H1 (cell line): Measurements from ENCODE around the gene PLXDC2. TPM values are rescaled to one million over a fixed set of nuclear protein-coding genes. Genes with fewer than 3 reads are reported as not detected.

Source experiments
- CTCF ChIA-PET: fragments of 300-600 bp; sonication (Branson Sonifier 250); formaldehyde crosslinking; loops from one replicate; lab custom pipeline; 2021; ENCODE audit not compliant: partially characterized antibody; lab: Charles Lee
- POLR2A ChIA-PET: fragments of 300-600 bp; sonication (Branson Sonifier 250); formaldehyde crosslinking; loops from one replicate; lab custom pipeline; 2021; ENCODE audit warnings: inconsistent platforms; ENCODE audit not compliant: partially characterized antibody; lab: Charles Lee
- DNase-seq, 2 experiments: peaks; one replicate each; pipeline versions ENCODE4 v3.0.0 to v3.0.0-alpha.2; 2010 to 2022; ENCODE audit warnings: low spot score in 2 of 2, low read depth in 1 of 2, mixed read lengths in 1 of 2
- FAIRE-seq: peaks from 2 replicates; lab custom pipeline; 2011; peaks lifted over from hg19 to GRCh38; lab: Jason Lieb, UNC
- H2AFZ ChIP-seq: 2 replicates; pipeline ENCODE4 v1.8.1; 2012; ENCODE audit warnings: low read length, inconsistent platforms
- H2AK5ac ChIP-seq: 2 replicates; pipeline ENCODE4 v1.6.1; 2013; ENCODE audit warnings: low read depth, low read length
- H2BK120ac ChIP-seq: replicated peaks from 2 replicates; pipeline ENCODE3; 2013; ENCODE audit warnings: low read depth, low read length, inconsistent platforms
- H2BK12ac ChIP-seq: 2 replicates; pipeline ENCODE4 v1.6.1; 2013; ENCODE audit warnings: low read depth, low read length
- H2BK15ac ChIP-seq: 2 replicates; pipeline ENCODE4 v1.6.1; 2013; ENCODE audit warnings: low read length
- H2BK20ac ChIP-seq: 2 replicates; pipeline ENCODE4 v1.6.1; 2013; ENCODE audit warnings: low read length
- H2BK5ac ChIP-seq: 2 replicates; pipeline ENCODE4 v1.6.1; 2013; ENCODE audit warnings: low read depth, low read length
- H3K14ac ChIP-seq: 2 replicates; pipeline ENCODE4 v1.6.1; 2013; ENCODE audit warnings: inconsistent platforms; ENCODE audit not compliant: insufficient read length
- H3K18ac ChIP-seq: 2 replicates; pipeline ENCODE4 v1.6.1; 2013; ENCODE audit warnings: low read length; ENCODE audit errors: extremely low read depth
- H3K23ac ChIP-seq: 2 replicates; pipeline ENCODE4 v1.6.1; 2013; ENCODE audit warnings: inconsistent platforms; ENCODE audit not compliant: insufficient read length
- H3K23me2 ChIP-seq: 2 replicates; pipeline ENCODE4 v1.6.1; 2013; ENCODE audit warnings: low read depth, low read length
- H3K27ac ChIP-seq: 2 replicates; pipeline ENCODE4 v1.6.1; 2011; ENCODE audit warnings: low read depth, low read length, inconsistent platforms
- H3K27me3 ChIP-seq, 4 experiments: replicated peaks in 1 of 4; 1 replicate in 1 of 4; 2 replicates in 3 of 4; pipeline versions ENCODE4 v1.6.1 to v1.8.1; 2011 to 2013; ENCODE audit warnings: low read length in 3 of 4, mild to moderate bottlenecking in 3 of 4, inconsistent platforms in 2 of 4, mixed read lengths in 2 of 4, moderate library complexity in 1 of 4; ENCODE audit not compliant: control insufficient read depth in 3 of 4, insufficient read depth in 3 of 4; ENCODE audit errors: extremely low read depth in 1 of 4
- H3K36me3 ChIP-seq, 4 experiments: 2 replicates each; pipeline versions ENCODE4 v1.6.1 to v1.8.1; 2011 to 2013; ENCODE audit warnings: mild to moderate bottlenecking in 4 of 4, low read length in 3 of 4, moderate library complexity in 2 of 4, control low read depth in 1 of 4, inconsistent platforms in 1 of 4; ENCODE audit not compliant: insufficient read depth in 4 of 4, control insufficient read depth in 2 of 4
- H3K4ac ChIP-seq: replicated peaks from 2 replicates; pipeline ENCODE3; 2013; ENCODE audit warnings: low read length, low read depth, mixed read lengths, inconsistent platforms; ENCODE audit not compliant: insufficient read length
- H3K4me1 ChIP-seq, 4 experiments: replicated peaks in 1 of 4; 1 replicate in 1 of 4; 2 replicates in 3 of 4; pipeline versions ENCODE4 v1.6.1 to v1.8.1; 2011 to 2013; ENCODE audit warnings: low read length in 3 of 4, inconsistent platforms in 2 of 4, mixed read lengths in 1 of 4; ENCODE audit not compliant: insufficient read depth in 4 of 4, control insufficient read depth in 3 of 4
- H3K4me2 ChIP-seq, 2 experiments: 2 replicates each; pipeline versions ENCODE4 v1.6.1 to v1.8.1; 2011 to 2013; ENCODE audit warnings: low read depth in 2 of 2, low read length in 2 of 2, control low read depth in 1 of 2, inconsistent platforms in 1 of 2, mild to moderate bottlenecking in 1 of 2; ENCODE audit not compliant: insufficient read depth in 1 of 2
- H3K4me3 ChIP-seq, 4 experiments: fragments of 200-600, 300-600 bp in 1 of 4; sonication (generic), shearing (Covaris generic), sonication (Bioruptor Twin) in 1 of 4; 2 replicates each; pipeline versions ENCODE4 v1.5.1 to v1.8.1; 2011 to 2016; ENCODE audit warnings: low read length in 4 of 4, low read depth in 3 of 4, control low read depth in 2 of 4, inconsistent platforms in 2 of 4, mild to moderate bottlenecking in 2 of 4, mixed read lengths in 1 of 4, moderate library complexity in 1 of 4; ENCODE audit not compliant: insufficient read depth in 2 of 4; ENCODE audit errors: extremely low read depth in 1 of 4
- H3K56ac ChIP-seq: replicated peaks from 2 replicates; pipeline ENCODE3; 2013; ENCODE audit warnings: low read depth, mild to moderate bottlenecking, mixed read lengths, low read length, inconsistent platforms; ENCODE audit not compliant: insufficient read length
- H3K79me1 ChIP-seq: 2 replicates; pipeline ENCODE4 v1.6.1; 2013; ENCODE audit warnings: low read depth, low read length, control low read depth
- H3K79me2 ChIP-seq, 2 experiments: 2 replicates each; pipeline versions ENCODE4 v1.6.1 to v1.8.1; 2012 to 2013; ENCODE audit warnings: low read length in 2 of 2, mild to moderate bottlenecking in 2 of 2, inconsistent platforms in 1 of 2; ENCODE audit not compliant: insufficient read depth in 2 of 2, control insufficient read depth in 1 of 2
- H3K9ac ChIP-seq, 4 experiments: replicated peaks in 1 of 4; 1 replicate in 1 of 4; 2 replicates in 3 of 4; pipeline versions ENCODE4 v1.6.1 to v1.8.1; 2011 to 2013; ENCODE audit warnings: low read depth in 3 of 4, low read length in 3 of 4, control low read depth in 2 of 4, mild to moderate bottlenecking in 2 of 4, moderate library complexity in 2 of 4, inconsistent platforms in 1 of 4; ENCODE audit errors: extremely low read depth in 1 of 4
- H3K9me3 ChIP-seq, 2 experiments: 2 replicates each; pipeline versions ENCODE4 v1.6.1 to v1.8.1; 2012 to 2013; ENCODE audit warnings: mild to moderate bottlenecking in 2 of 2, moderate library complexity in 2 of 2, control low read depth in 1 of 2, inconsistent platforms in 1 of 2, low read depth in 1 of 2, low read length in 1 of 2, mixed read lengths in 1 of 2; ENCODE audit not compliant: insufficient read depth in 2 of 2
- H4K20me1 ChIP-seq, 2 experiments: replicated peaks in 1 of 2; 2 replicates each; pipeline versions ENCODE3 to v1.8.1; 2011 to 2013; ENCODE audit warnings: inconsistent platforms in 2 of 2, low read length in 2 of 2, mild to moderate bottlenecking in 1 of 2; ENCODE audit not compliant: insufficient read depth in 2 of 2, control insufficient read depth in 1 of 2
- H4K5ac ChIP-seq: 2 replicates; pipeline ENCODE4 v1.6.1; 2013; ENCODE audit warnings: low read length, low read depth, mixed read lengths, inconsistent platforms; ENCODE audit not compliant: insufficient read length
- H4K8ac ChIP-seq: 2 replicates; pipeline ENCODE4 v1.8.0; 2013; ENCODE audit warnings: mild to moderate bottlenecking, moderate library complexity, low read length, inconsistent platforms; ENCODE audit not compliant: insufficient read depth; ENCODE audit errors: extremely low read depth
- H4K91ac ChIP-seq: replicated peaks from 2 replicates; pipeline ENCODE3; 2013; ENCODE audit warnings: low read length, mixed read lengths, inconsistent platforms; ENCODE audit not compliant: insufficient read length
- BRCA1 ChIP-seq: IDR thresholded peaks from 2 replicates; pipeline ENCODE4 v1.6.1; 2012; ENCODE audit warnings: low read depth, low read length, improper control_type of control experiment
- WGBS, 2 experiments: shearing (Covaris generic) in 1 of 2; methylation state at CpG; one replicate each; pipeline versions ENCODE4 v1.1.6 to v1.1.7; 2013 to 2015; ENCODE audit warnings: low lambda C conversion rate in 2 of 2, mixed read lengths in 2 of 2, inconsistent platforms in 1 of 2, low coverage in 1 of 2, missing lambda C conversion rate in 1 of 2; ENCODE audit not compliant: insufficient replicate concordance in 2 of 2, insufficient coverage in 1 of 2, insufficient read length in 1 of 2; ENCODE audit errors: extremely low coverage in 1 of 2, missing lambda C conversion rate in 1 of 2; 5-methylcytosine and 5-hydroxymethylcytosine counted together
- polyA plus RNA-seq, 7 experiments: library from polyadenylated mRNA; depleted of rRNA in 3 of 7; stranded (reverse) in 5 of 7; unstranded in 2 of 7; fragments of >200 nt in 5 of 7; fragments of 200-250 nt in 2 of 7; gene quantifications; 1 replicate in 5 of 7; 2 replicates in 1 of 7; 4 replicates in 1 of 7; pipeline versions ENCODE4 v1.2.1 to v1.2.3, GENCODE V29; 2011 to 2013; ENCODE audit warnings: missing spikeins in 2 of 7, mixed read lengths in 2 of 7
- total RNA-seq: library from RNA; stranded (reverse); fragmentation: NEBNext Ultra II Directional; extraction: Animal tissue kit (Norgen Biotek cat#: 25700); gene quantifications from 2 replicates; pipeline ENCODE4 v1.2.1, GENCODE V29; 2021

The PLXDC2 gene
- total and polyA plus RNA-seq, 2 of the 8 experiments (the other 6 are each of a cell fraction or from before 2014, with no cell fraction given) = 23.0 to 40.5 TPM

GRCh38 chr10:19888061-19888660, 71.9 kb downstream of the PLXDC2 start:
- no peak overlapping the region for H3K56ac ChIP-seq

More at GRCh38 chr10:19888061-19888660, 71.9 kb downstream of the PLXDC2 start:
- Histone ChIP-seq H4K20me1 (peaks cover 0 to 3% of the 10 kb centered on the region in 2 experiments), H3K79me2 (peaks cover 0 to 69% of the 10 kb centered on the region in 2 experiments; a peak in 3 of 4 replicates), H3K4me2 (no peak overlapping the region), H4K91ac (no peak overlapping the region), H2BK12ac (no peak overlapping the region), H3K36me3 (no peaks in the 10 kb centered on the region; a peak in 1 of 8 replicates), H3K14ac (no peak overlapping the region), H2AK5ac (no peak overlapping the region), H2BK15ac (no peak overlapping the region), H3K79me1 (no peaks in the 10 kb centered on the region), H4K5ac (no peak overlapping the region), H3K4ac (no peak overlapping the region), H2BK120ac (no peak overlapping the region), H3K23ac (no peak overlapping the region), H4K8ac (no peak overlapping the region), H3K4me3 (no peak overlapping the region)
- ChIA-PET CTCF (interaction anchor here (1.9 kb wide), 1 partner anchor 16 kb away, joined by 4 read pairs; no protein-coding TSS in a partner anchor), POLR2A (no interaction called here)
- no peak for DNase-seq
- no peak for FAIRE-seq
- no peak for TF ChIP-seq BRCA1
- TF ChIP-seq, all 59 proteins: peak for 0
- 95% methylated on average over 3 of the region's 3 CpGs; no CpG with 5 or more reads in 1 of the 2 experiments for WGBS, 2 experiments
- H3K18ac ChIP-seq = no peak overlapping the region
- no peak overlapping the region for H2AFZ ChIP-seq
- H3K9me3 ChIP-seq = no peaks in the 10 kb centered on the region
- no peaks in the 10 kb centered on the region for H3K23me2 ChIP-seq
- no peak overlapping the region for H3K27ac ChIP-seq
- no peak overlapping the region for H2BK20ac ChIP-seq
- no peak overlapping the region for H3K9ac ChIP-seq
- H2BK5ac ChIP-seq = no peak overlapping the region
- no peaks in the 10 kb centered on the region for H3K27me3 ChIP-seq
- peaks cover 0 to 9% (median 1%) of the 10 kb centered on the region in 4 experiments; a peak in 4 of 7 replicates for H3K4me1 ChIP-seq
